ENCODE results near the gene PLCB4.

DNA sequence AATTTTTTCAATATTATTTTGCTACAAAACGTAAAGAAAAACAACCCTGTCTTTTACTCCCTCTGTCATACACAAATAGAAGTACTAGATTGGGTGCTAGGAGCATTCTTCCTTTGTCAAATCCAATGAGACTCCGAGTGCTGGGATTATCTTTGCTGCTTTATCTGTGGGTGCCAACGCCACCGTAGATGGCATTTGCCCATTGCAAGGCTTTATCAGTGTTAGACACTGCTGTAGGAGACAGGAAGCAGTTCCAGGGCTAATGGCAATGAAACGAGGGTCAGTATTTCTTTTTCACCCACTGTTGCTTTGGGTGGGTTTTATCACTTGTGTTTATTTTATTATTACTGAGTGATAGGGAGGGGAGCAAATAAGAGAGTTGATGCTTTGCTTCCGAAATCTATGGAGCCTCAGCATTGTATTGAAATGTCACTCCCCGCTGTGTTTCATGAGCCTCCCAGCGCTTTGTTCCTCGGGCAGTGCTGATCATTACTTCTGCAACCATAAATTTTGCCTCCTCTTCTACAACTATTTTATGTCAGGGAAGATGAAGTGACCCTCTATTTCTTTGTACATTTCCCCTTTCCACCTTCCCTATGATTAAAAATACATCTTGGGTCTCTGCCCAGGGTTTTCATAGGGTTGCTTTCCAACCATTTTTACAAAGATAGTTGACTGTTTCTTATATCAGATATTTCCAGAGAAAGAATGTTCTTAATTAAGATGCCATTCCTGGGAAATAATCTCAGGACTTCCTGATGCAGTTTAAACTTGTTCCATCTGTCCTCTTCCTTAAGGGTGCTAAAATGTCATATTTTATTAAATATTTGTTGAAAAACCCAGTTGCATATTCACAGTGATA, 358.8 kb downstream of the PLCB4 start:
- TF ChIP-seq FOXJ3 (CRISPR knock-in tag; IDR thresholded peaks at IDR 0.05) (no peak), MAX (IDR thresholded peaks at IDR 0.05; ENCODE audit: low read depth) (no peak), RFX5 (IDR thresholded peaks at IDR 0.05; ENCODE audit: low read length) (no peak), EZH2phosphoT487 (IDR thresholded peaks at IDR 0.05; ENCODE audit: borderline replicate concordance, low read depth) (no peak), REST (IDR thresholded peaks at IDR 0.05; ENCODE audit: low read depth, low read length) (no peak), SMC3 (IDR thresholded peaks at IDR 0.05; ENCODE audit: low read depth, low read length) (no peak), POLR2AphosphoS5 (IDR thresholded peaks at IDR 0.05; ENCODE audit: low read depth, low read length) (peak; percentile 34; the same call in 1 of the 2 replicates), ELF1 (IDR thresholded peaks at IDR 0.05) (no peak), MEF2A (IDR thresholded peaks at IDR 0.05; ENCODE audit: borderline replicate concordance, low read depth) (peak; percentile 27; the same call in 1 of the 2 replicates), GATA2 (CRISPR knock-in tag; IDR thresholded peaks at IDR 0.05) (no peak), MXI1 (IDR thresholded peaks at IDR 0.05; ENCODE audit: low read depth, low read length) (no peak)
- TF ChIP-seq, protein P1, sequence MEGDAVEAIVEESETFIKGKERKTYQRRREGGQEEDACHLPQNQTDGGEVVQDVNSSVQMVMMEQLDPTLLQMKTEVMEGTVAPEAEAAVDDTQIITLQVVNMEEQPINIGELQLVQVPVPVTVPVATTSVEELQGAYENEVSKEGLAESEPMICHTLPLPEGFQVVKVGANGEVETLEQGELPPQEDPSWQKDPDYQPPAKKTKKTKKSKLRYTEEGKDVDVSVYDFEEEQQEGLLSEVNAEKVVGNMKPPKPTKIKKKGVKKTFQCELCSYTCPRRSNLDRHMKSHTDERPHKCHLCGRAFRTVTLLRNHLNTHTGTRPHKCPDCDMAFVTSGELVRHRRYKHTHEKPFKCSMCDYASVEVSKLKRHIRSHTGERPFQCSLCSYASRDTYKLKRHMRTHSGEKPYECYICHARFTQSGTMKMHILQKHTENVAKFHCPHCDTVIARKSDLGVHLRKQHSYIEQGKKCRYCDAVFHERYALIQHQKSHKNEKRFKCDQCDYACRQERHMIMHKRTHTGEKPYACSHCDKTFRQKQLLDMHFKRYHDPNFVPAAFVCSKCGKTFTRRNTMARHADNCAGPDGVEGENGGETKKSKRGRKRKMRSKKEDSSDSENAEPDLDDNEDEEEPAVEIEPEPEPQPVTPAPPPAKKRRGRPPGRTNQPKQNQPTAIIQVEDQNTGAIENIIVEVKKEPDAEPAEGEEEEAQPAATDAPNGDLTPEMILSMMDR (IDR thresholded peaks at IDR 0.05), result no peak
- TF ChIP-seq, protein P2, sequence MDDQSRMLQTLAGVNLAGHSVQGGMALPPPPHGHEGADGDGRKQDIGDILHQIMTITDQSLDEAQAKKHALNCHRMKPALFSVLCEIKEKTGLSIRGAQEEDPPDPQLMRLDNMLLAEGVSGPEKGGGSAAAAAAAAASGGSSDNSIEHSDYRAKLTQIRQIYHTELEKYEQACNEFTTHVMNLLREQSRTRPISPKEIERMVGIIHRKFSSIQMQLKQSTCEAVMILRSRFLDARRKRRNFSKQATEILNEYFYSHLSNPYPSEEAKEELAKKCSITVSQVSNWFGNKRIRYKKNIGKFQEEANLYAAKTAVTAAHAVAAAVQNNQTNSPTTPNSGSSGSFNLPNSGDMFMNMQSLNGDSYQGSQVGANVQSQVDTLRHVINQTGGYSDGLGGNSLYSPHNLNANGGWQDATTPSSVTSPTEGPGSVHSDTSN (IDR thresholded peaks at IDR 0.05), result peak; percentile 71

All from SK-N-SH (cell line).